ENCODE measurements around the gene CFH.

- TF ChIP-seq, protein P1, sequence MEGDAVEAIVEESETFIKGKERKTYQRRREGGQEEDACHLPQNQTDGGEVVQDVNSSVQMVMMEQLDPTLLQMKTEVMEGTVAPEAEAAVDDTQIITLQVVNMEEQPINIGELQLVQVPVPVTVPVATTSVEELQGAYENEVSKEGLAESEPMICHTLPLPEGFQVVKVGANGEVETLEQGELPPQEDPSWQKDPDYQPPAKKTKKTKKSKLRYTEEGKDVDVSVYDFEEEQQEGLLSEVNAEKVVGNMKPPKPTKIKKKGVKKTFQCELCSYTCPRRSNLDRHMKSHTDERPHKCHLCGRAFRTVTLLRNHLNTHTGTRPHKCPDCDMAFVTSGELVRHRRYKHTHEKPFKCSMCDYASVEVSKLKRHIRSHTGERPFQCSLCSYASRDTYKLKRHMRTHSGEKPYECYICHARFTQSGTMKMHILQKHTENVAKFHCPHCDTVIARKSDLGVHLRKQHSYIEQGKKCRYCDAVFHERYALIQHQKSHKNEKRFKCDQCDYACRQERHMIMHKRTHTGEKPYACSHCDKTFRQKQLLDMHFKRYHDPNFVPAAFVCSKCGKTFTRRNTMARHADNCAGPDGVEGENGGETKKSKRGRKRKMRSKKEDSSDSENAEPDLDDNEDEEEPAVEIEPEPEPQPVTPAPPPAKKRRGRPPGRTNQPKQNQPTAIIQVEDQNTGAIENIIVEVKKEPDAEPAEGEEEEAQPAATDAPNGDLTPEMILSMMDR (IDR thresholded peaks at IDR 0.05; ENCODE audit: poor library complexity, severe bottlenecking), result peak; percentile 66
- no peak for TF ChIP-seq EZH2 (IDR thresholded peaks at IDR 0.05; ENCODE audit: borderline replicate concordance, insufficient read depth, low read length, poor library complexity, severe bottlenecking)
- peak; percentile 23 for TF ChIP-seq EP300 (conservative IDR thresholded peaks at IDR 0.05; ENCODE audit: poor library complexity, severe bottlenecking)
- TF ChIP-seq POLR2AphosphoS5 (IDR thresholded peaks at IDR 0.05), result peak; percentile 12
- TF ChIP-seq RAD21 (conservative IDR thresholded peaks at IDR 0.05), result no peak
- peak; percentile 38 for TF ChIP-seq TAF1 (IDR thresholded peaks at IDR 0.05; ENCODE audit: low read depth)
- no peak for TF ChIP-seq REST (IDR thresholded peaks at IDR 0.05; ENCODE audit: borderline replicate concordance)
- TF ChIP-seq SMC3 (conservative IDR thresholded peaks at IDR 0.05; ENCODE audit: poor library complexity), result peak; percentile 15
- peak; percentile 87 for TF ChIP-seq MXI1 (conservative IDR thresholded peaks at IDR 0.05; ENCODE audit: poor library complexity, severe bottlenecking)
Observed at GRCh38 chr1:196608390-196609369, 43.2 kb upstream of the CFH start, which contains the start of gene KCNT2.

Measured in neural cell (in vitro differentiated cells).